Endothelial cell of umbilical vein (primary cell): Measurements from ENCODE around the gene CD53. TPM values are rescaled to one million over a fixed set of nuclear protein-coding genes. Genes with fewer than 3 reads are reported as not detected.

Experiments
- BruUV-seq: library from RNA; stranded (reverse); fragments of 400-500 nt; replicated peaks from 2 replicates; lab custom pipeline; 2021; lab: Mats Ljungman, UMichigan
- CTCF ChIA-PET: fragments of 300-600, 350-600 bp; sonication (Branson Sonifier 250); formaldehyde crosslinking; loops from one replicate; lab custom pipeline; 2021; ENCODE audit warnings: antibody characterized with exemption, inconsistent platforms; lab: Charles Lee
- POLR2A ChIA-PET: fragments of 300-600, 350-600 bp; sonication (Branson Sonifier 250); formaldehyde crosslinking; loops from one replicate; lab custom pipeline; 2021; ENCODE audit warnings: antibody characterized with exemption, inconsistent platforms; lab: Charles Lee
- DNase-seq: peaks from one replicate; pipeline ENCODE4 v3.0.0-alpha.2; 2011; ENCODE audit warnings: low read depth, low spot score
- FAIRE-seq: peaks from 2 replicates; lab custom pipeline; 2011; peaks lifted over from hg19 to GRCh38; lab: Jason Lieb, UNC
- H2AFZ ChIP-seq: 2 replicates; pipeline ENCODE4 v1.6.0; 2012; ENCODE audit warnings: low read depth, low read length, control low read depth, inconsistent platforms
- H3K27ac ChIP-seq: 2 replicates; pipeline ENCODE4 v1.5.1; 2011; ENCODE audit warnings: low read depth, mild to moderate bottlenecking, control low read depth, low read length, moderate library complexity; ENCODE audit not compliant: insufficient read depth
- H3K27me3 ChIP-seq, 2 experiments: 2 replicates each; pipeline versions ENCODE4 v1.6.0 to v1.6.1; 2011; ENCODE audit warnings: low read length in 2 of 2, mixed read lengths in 1 of 2; ENCODE audit not compliant: control insufficient read depth in 2 of 2, insufficient read depth in 2 of 2
- H3K36me3 ChIP-seq, 2 experiments: 2 replicates in 1 of 2; 3 replicates in 1 of 2; pipeline ENCODE4 v1.5.1; 2011; ENCODE audit warnings: low read length in 2 of 2, mild to moderate bottlenecking in 1 of 2, moderate library complexity in 1 of 2; ENCODE audit not compliant: control insufficient read depth in 2 of 2, insufficient read depth in 2 of 2; ENCODE audit errors: extremely low read depth in 1 of 2
- H3K4me1 ChIP-seq: 3 replicates; pipeline ENCODE4 v1.5.1; 2011; ENCODE audit warnings: mild to moderate bottlenecking, low read length; ENCODE audit not compliant: control insufficient read depth, insufficient read depth; ENCODE audit errors: extremely low read depth
- H3K4me2 ChIP-seq: 2 replicates; pipeline ENCODE4 v1.6.1; 2011; ENCODE audit warnings: low read length, control low read depth, mixed read lengths; ENCODE audit not compliant: insufficient read depth
- H3K4me3 ChIP-seq, 3 experiments: fragments of 200-600 bp in 1 of 3; sonication (generic), shearing (Covaris generic) in 1 of 3; replicated peaks in 1 of 3; 2 replicates each; pipeline ENCODE4 v1.5.1; 2011 to 2016; ENCODE audit warnings: control low read depth in 3 of 3, low read length in 3 of 3, mild to moderate bottlenecking in 2 of 3, inconsistent platforms in 1 of 3, low read depth in 1 of 3, moderate library complexity in 1 of 3; ENCODE audit not compliant: insufficient read depth in 1 of 3
- H3K79me2 ChIP-seq: 2 replicates; pipeline ENCODE4 v1.6.0; 2012; ENCODE audit warnings: low read length, inconsistent platforms; ENCODE audit not compliant: control insufficient read depth, insufficient read depth
- H3K9ac ChIP-seq: replicated peaks from 2 replicates; pipeline ENCODE3; 2011; ENCODE audit warnings: low read length, control low read depth; ENCODE audit not compliant: insufficient read depth; ENCODE audit errors: extremely low read depth
- H3K9me1 ChIP-seq: replicated peaks from 3 replicates; pipeline ENCODE4 v1.6.0; 2011; ENCODE audit warnings: mild to moderate bottlenecking, low read length; ENCODE audit not compliant: control insufficient read depth, insufficient read depth; ENCODE audit errors: extremely low read depth
- H3K9me3 ChIP-seq: replicated peaks from 2 replicates; pipeline ENCODE4 v1.5.1; 2012; ENCODE audit warnings: low read length, inconsistent platforms; ENCODE audit not compliant: control insufficient read depth, insufficient read depth
- H4K20me1 ChIP-seq: replicated peaks from 2 replicates; pipeline ENCODE3; 2011; ENCODE audit warnings: mild to moderate bottlenecking, low read length; ENCODE audit not compliant: control insufficient read depth, insufficient read depth; ENCODE audit errors: extremely low read depth
- EZH2 ChIP-seq: IDR thresholded peaks from 2 replicates; pipeline ENCODE4 v1.6.1; 2012; ENCODE audit warnings: borderline replicate concordance, low read depth, mild to moderate bottlenecking, moderate library complexity, low read length, inconsistent platforms; ENCODE audit not compliant: severe bottlenecking
- FOS ChIP-seq: IDR thresholded peaks from 2 replicates; pipeline ENCODE4 v1.6.1; 2011; ENCODE audit warnings: mild to moderate bottlenecking, low read length, moderate library complexity, borderline replicate concordance; ENCODE audit not compliant: insufficient read depth
- GATA2 ChIP-seq: IDR thresholded peaks from 2 replicates; pipeline ENCODE4 v1.7.0; 2011; ENCODE audit warnings: low read depth, mild to moderate bottlenecking, moderate library complexity, mixed read lengths, low read length; ENCODE audit not compliant: insufficient read length, insufficient read depth
- JUN ChIP-seq: IDR thresholded peaks from 2 replicates; pipeline ENCODE4 v1.6.1; 2011; ENCODE audit warnings: borderline replicate concordance, low read depth; ENCODE audit not compliant: insufficient read length, insufficient read depth
- MYC ChIP-seq: IDR thresholded peaks from one replicate; pipeline ENCODE4 v1.6.1; 2011; ENCODE audit warnings: mild to moderate bottlenecking, low read depth, low read length
- POLR2A ChIP-seq: IDR thresholded peaks from 2 replicates; pipeline ENCODE4 v1.6.1; 2012; ENCODE audit warnings: low read depth, mild to moderate bottlenecking, control low read depth, low read length
- POLR2AphosphoS5 ChIP-seq: IDR thresholded peaks from 2 replicates; pipeline ENCODE4 v1.6.1; 2012; ENCODE audit warnings: low read depth, mild to moderate bottlenecking, control low read depth, low read length, moderate library complexity; ENCODE audit not compliant: insufficient read depth
- dilution Hi-C: fragments of 300-500 bp; cut with MboI; formaldehyde crosslinking; loops from one replicate; pipeline ENCODE4 v1.15.0; 2019; ENCODE audit warnings: low sequenced_read_pairs; ENCODE audit not compliant: extremely low pct_ligation_motif_present
- intact Hi-C: fragments of 100-400 bp; cut with micrococcal nuclease; formaldehyde crosslinking; loops from one replicate; pipeline ENCODE4 v1.10.0; 2022
- polyA plus RNA-seq, 4 experiments: library from polyadenylated mRNA; depleted of rRNA in 3 of 4; stranded (reverse) in 3 of 4; unstranded in 1 of 4; fragments of >200 nt; gene quantifications; 2 replicates each; pipeline versions ENCODE4 v1.2.1 to v1.2.3, GENCODE V29; 2011 to 2012; ENCODE audit warnings: missing spikeins in 1 of 4
- total RNA-seq: library from RNA; stranded (reverse); gene quantifications from 2 replicates; pipeline ENCODE4 v1.2.3, GENCODE V29; 2021
- TF ChIP-seq, protein P1 (sequence below): IDR thresholded peaks from 2 replicates; pipeline ENCODE4 v1.6.1; 2011; ENCODE audit not compliant: insufficient read depth, insufficient read length
- TF ChIP-seq, protein P2 (sequence below), 2 donors: IDR thresholded peaks; 1 replicate in 1 of 2; 2 replicates in 1 of 2; pipeline ENCODE4 v1.5.1; 2011; ENCODE audit warnings: low read length in 2 of 2, mild to moderate bottlenecking in 2 of 2, moderate library complexity in 2 of 2, control low read depth in 1 of 2, inconsistent platforms in 1 of 2, low read depth in 1 of 2; ENCODE audit not compliant: insufficient read depth in 1 of 2; ENCODE audit errors: extremely low read depth in 1 of 2

The CD53 gene
- total and polyA plus RNA-seq, 2 donors (not counting 3 experiments of a cell fraction or from before 2014, with no cell fraction given): 0.35 TPM; not detected in 1

DNA sequence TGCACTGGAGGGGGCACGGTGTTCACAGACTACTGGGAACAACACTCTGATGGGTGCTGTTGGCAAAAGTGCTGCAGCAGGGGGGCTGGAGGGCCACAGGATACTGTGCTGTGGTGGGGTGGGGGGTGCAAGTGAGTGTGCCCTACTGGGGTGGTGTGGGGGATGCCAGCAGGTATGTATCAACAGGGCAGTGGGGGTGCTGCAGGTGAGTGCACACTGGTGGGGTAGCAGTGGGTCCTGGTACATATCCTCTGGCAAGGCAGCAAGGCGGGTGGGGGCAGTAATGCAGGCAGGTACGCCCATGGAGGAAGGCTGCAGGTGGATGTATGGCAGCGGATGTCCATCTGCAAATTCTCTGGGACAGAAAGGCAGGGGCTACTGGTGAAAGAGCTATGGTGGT is 48.8 kb upstream of the CD53 start:
- Histone ChIP-seq H3K36me3 (no peaks in the 10 kb centered on the region), H3K9ac (no peak overlapping the region), H2AFZ (no peak overlapping the region), H3K9me1 (no peaks in the 10 kb centered on the region), H3K4me1 (no peaks in the 10 kb centered on the region), H3K79me2 (no peaks in the 10 kb centered on the region), H3K27me3 (peaks cover 0 to 4% of the 10 kb centered on the region in 2 experiments), H4K20me1 (no peaks in the 10 kb centered on the region), H3K27ac (no peak overlapping the region), H3K4me2 (no peak overlapping the region), H3K4me3 (no peak overlapping the region), H3K9me3 (no peaks in the 10 kb centered on the region)
- no peak for FAIRE-seq
- no peak for DNase-seq
- dilution Hi-C loops: no loop called here
- TF ChIP-seq EZH2: no peak
- TF ChIP-seq GATA2: no peak
- TF ChIP-seq FOS: no peak
- TF ChIP-seq, protein P1, sequence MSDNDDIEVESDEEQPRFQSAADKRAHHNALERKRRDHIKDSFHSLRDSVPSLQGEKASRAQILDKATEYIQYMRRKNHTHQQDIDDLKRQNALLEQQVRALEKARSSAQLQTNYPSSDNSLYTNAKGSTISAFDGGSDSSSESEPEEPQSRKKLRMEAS: no peak
- no peak for TF ChIP-seq MYC
- no peak for TF ChIP-seq JUN
- no peak for TF ChIP-seq POLR2AphosphoS5
- TF ChIP-seq, protein P2, sequence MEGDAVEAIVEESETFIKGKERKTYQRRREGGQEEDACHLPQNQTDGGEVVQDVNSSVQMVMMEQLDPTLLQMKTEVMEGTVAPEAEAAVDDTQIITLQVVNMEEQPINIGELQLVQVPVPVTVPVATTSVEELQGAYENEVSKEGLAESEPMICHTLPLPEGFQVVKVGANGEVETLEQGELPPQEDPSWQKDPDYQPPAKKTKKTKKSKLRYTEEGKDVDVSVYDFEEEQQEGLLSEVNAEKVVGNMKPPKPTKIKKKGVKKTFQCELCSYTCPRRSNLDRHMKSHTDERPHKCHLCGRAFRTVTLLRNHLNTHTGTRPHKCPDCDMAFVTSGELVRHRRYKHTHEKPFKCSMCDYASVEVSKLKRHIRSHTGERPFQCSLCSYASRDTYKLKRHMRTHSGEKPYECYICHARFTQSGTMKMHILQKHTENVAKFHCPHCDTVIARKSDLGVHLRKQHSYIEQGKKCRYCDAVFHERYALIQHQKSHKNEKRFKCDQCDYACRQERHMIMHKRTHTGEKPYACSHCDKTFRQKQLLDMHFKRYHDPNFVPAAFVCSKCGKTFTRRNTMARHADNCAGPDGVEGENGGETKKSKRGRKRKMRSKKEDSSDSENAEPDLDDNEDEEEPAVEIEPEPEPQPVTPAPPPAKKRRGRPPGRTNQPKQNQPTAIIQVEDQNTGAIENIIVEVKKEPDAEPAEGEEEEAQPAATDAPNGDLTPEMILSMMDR (IDR thresholded peaks at IDR 0.05; ENCODE audit: extremely low read depth in 1 of 2, insufficient read depth in 1 of 2, low read depth in 1 of 2, low read length in 2 of 2): no peak
- TF ChIP-seq POLR2A: no peak
- ChIA-PET POLR2A (no interaction called here), CTCF (no interaction called here)
- intact Hi-C loops: no loop called here
- BruUV-seq: no TSS peak
